HG03066 (cell line): ENCODE data around the gene PM20D1.

Source experiments
- ATAC-seq: cut with Tn5 transposase; IDR thresholded peaks from one replicate; pipeline ENCODE4 v1.9.1; 2021; ENCODE audit warnings: low read depth; ENCODE audit not compliant: unreplicated experiment

PM20D1 gene

DNA sequence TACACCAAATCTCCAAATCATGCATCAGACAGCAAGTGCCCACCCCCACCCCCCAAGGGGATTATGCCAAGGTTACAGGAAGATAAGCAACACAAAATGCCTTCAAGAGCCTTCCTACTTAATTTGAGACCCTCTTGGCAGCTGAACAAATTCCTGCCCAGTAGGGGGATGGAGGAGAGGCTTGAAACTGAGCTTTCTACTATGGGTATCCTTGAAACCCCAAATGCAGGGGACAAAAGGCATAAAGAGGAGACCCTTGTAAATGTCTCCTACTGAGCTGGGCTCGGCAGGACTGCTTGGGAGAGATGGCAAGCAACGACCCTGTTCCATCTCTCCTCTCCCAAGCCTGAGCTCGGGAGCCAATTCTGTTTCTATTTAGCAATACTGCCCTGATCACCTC, 40.5 kb downstream of the PM20D1 start:
- no peak for ATAC-seq

DNA sequence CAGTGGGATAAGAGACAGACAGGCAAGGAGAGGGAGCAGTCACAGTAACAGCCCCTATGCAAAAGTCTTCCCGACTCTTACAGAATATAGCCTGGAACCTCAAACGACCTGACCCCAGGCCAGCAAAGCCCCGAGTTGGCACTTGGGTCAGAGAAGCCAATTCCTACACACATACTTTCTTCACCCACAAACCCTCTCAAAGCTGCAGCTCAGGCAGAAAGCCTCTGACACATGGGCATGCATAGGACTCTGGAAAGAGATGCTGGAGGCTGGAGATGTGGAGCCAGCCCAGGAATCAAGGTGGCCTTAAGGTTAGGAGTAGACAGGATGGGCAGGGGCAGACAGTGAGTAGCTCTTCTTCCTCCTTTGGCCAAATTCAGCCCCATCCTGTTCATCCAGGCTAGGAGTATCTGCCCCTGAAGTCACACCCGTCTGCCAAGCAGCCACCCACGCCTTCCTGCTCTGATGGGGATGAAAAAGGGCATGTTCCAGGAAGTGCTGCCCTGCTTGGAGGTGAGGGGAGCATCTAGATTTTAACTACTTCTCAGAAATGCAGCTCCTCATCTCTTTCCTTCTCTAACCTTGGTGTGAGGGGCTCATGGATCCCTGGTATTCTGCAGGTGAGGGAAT, 44.7 kb downstream of the PM20D1 start:
- no peak for ATAC-seq

DNA sequence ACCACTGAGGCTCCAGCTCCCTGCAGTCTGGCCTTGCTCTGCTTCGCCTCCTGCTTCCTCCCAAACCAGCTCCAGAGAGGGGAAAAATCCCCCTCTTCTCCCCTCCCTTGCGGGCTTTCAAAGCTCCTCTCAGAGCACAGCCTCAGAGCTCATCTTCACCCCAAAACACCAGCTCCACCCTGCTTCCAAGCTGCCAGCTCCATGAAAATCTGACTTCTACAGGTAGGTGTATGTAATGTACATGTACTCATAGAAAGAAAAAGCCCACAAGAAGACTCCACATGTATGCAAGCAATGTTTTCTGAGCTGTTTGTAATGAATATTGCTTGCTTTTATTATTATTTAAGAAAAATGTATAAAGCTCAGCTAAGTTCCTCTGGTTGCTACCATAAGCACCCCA, 45.3 kb downstream of the PM20D1 start:
- no peak for ATAC-seq

DNA sequence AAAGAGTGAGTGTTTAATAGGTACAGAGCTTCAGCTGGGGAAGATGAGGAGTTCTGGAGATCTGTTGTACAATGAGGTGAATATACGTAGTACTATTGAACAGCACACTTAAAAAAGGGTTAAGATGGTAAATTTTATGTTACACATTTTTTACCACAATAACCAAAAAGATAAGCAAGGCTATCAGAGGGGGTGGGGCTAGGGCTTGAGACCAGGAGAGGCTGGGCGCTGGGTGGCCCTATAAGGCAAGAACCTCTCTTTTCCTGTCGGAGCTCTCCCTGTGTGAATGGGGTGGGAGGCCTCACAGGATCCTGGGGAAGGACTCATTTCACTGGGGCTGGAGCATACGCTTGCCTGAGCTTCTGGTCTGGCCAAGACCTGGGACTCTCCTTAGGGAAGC, 45.9 kb downstream of the PM20D1 start:
- ATAC-seq, result no peak

DNA sequence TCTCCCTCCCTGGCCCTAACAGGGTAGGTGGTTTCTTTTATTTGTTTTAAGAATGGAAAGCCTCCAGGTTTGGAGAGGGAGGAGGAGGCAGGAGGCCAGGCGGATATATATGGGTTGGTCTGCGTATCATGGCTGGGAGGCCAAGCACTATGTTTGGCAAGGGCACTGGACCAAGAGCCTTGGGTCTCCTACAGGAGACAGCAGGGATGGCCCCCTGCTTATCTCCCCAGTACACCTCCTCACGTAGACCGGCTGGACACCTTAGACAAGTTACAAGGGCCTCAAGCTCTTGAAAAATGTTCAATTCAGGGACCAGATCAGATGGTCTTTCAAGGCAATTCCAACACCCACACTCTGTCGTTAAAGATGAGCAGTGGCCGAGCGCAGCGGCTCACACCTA, 47.9 kb downstream of the PM20D1 start:
- ATAC-seq, result no peak

- ATAC-seq, result no peak
These were observed 48.8 kb downstream of the PM20D1 start for GRCh38 chr1:205800981-205801703.

DNA sequence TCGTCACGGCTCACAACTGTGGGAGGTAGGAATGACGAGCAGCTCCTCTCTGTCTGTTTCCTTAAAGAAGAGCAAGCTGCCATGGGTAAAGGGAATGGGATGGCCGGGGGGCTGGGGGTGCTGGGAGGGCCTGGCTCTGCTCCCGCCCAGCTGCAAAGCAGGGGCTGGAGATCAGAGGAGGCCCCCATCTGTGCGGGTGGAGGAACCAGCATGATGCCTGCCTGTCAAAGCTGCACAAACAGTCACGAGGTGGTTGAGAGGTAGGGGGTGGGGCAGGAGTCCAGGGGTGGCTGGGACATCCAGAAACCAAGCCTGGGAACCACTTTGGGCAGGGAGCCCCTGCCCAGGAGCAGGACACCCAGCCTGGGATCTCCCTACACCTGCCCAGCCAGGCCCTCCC, 49.5 kb downstream of the PM20D1 start:
- ATAC-seq, result no peak

GRCh38 chr1:205798577-205798976, 51.4 kb downstream of the PM20D1 start:
- no peak for ATAC-seq

GRCh38 chr1:205797168-205797567, 52.8 kb downstream of the PM20D1 start:
- ATAC-seq, result no peak

DNA sequence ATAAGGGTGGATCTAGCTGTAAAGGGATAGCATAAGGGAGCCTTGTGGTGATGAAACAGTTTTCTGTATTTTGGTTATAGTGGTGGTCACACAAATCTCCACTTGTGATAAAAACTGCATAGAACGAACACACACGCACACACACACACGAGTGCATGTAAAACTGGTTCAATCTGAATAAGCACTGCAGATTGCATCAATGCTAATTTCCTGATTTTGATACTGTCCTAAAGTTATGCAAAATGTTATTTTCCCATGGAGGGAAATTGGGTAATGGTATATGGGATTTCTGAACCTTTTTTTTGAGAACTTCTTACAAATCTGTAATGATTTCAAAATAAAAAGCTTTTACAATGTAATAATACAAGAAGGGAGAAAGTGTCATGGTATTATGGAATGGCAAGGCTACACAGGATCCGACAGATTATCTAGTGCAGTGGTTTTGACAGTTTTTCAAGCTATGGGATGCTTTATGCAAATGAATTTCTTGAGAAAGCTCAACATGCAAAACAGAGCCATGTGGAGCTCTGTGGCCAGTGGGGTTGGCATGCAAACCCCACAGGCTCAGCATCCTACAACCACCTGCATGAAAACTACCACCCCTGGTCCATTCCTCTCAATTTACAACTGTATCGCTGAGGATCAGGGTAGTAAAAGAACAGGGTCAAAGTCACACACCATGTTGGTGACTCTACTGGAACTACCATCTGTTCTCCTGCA, 55.8 kb downstream of the PM20D1 start:
- ATAC-seq, result no peak

DNA sequence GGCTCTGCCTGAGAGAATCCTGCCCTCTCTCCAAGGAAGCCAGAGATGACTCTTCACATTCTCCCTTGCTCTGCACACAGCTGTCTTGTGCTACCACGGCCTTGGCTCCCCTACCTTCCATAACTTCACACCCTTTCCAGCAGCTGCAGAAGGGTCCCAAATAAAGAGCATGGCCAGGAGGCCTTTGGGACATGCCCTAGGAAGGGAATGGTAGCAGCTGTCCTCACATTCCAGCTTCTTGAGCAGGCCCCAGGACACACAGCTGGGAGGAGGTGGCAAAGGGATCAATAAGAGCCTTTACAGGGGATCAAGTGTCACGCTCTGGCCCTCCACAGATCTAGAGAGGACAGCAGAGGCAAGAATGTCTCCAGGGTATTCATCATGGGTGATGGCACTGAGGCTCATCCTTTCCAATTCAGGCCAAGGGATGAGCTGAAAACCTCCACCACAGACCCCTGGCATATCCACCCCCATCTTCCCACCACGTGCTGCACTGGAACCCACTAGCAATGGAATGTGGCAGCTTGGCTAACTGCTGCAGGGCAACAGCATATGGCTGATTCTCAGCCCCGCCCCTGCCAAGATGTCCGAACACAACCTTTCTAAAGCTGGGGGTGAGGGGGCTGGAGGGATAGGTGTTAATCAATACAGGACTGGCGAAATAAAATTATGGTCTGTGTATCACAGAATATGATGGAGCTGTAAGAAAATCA, 56.8 kb downstream of the PM20D1 start:
- ATAC-seq, result no peak

- ATAC-seq, result no peak
These were observed 57.5 kb downstream of the PM20D1 start for GRCh38 chr1:205792481-205792881.

GRCh38 chr1:205791568-205792180, 58.3 kb downstream of the PM20D1 start:
- peak; percentile 54 for ATAC-seq

GRCh38 chr1:205787287-205787916, 62.5 kb downstream of the PM20D1 start:
- no peak for ATAC-seq

DNA sequence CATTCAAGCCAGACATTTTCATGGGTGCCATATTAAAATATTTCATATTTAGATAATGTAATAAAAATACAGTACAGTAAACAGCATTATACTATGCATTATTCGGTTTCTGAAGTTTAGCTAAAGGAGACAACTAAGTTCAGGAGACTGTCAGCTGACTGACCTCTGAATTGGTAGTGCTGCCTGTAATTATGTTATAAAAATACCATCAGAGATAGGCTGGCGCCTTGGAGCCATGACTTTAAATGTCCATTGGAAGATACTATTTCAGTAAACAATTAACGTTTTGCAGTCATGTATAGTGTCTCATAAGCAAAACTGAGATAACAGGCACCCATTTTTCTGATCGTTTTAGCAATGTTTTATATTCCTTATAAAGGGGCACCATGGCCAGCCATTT, 63.3 kb downstream of the PM20D1 start:
- ATAC-seq, result no peak

- no peak for ATAC-seq
These were observed 64.5 kb downstream of the PM20D1 start for GRCh38 chr1:205785446-205785845.

DNA sequence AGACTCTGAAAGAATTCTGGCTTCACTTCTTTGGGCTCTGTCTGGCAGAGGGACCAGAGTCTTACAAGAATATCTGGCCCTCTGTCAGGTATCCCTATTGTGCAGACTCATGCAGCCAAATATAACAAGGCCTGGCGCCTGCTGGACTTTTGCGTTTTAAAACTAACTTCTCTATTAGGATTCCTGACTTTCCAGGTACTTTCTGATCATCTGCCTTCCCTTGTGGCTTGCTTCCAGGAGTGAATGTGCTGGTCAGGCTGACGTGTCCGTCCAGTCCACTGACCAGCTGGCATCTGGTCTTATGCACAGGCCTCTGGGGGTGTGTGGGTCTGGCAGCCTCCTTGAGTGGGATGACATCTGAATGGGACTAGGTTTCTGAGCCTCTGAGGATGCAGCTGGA, 66.0 kb downstream of the PM20D1 start:
- ATAC-seq, result no peak

DNA sequence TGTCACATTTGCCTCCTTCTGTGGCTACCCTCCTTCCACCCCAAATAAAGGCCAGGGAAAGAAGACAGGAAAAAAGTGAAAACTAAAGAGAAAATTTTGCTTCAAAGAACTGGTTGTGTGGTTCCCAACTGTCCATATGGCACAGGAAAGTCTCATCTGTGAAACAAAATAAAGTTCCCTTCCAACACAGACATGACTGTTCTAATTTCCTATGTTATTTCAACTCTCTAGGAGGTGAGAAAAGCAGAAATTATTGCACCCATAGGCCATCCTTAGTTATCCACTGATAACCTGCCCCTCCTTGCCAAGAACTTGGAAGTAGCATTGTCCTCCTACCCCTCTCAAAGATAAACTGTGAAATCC, 66.5 kb downstream of the PM20D1 start:
- no peak for ATAC-seq

GRCh38 chr1:205782627-205783432, 67.1 kb downstream of the PM20D1 start:
- no peak for ATAC-seq

DNA sequence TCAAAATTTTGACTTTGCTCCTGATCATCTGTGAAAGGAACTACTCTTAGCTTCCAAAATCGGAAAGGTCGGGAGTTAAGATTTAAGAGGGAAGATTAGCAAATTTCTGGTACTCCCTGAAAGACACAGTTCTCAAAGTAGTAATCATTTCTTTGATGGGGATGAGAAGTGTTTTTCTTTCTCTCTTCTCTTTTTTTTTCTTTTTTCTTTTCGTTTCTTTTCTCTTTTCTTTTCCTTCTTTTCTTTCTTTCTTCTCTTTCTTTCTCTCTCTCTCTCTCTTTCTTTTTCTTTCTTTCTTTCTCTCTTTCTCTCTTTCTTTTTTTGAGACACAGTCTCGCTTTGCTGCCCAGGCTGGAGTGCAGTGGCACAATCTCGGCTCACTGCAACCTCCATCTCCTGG, 69.6 kb downstream of the PM20D1 start:
- ATAC-seq, result no peak
